K562 (cell line): ENCODE results near the gene MOSPD3. TPM values are rescaled to one million over a fixed set of nuclear protein-coding genes. Genes with fewer than 3 reads are reported as not detected.

Source experiments
- CBFB ChIP-seq: sonication (generic); formaldehyde crosslinking; IDR thresholded peaks from 2 replicates; pipeline ENCODE4 v1.4.0; 2020; ENCODE audit warnings: mild to moderate bottlenecking, missing genetic modification reagents
- CXXC5 ChIP-seq: fragments of 250-450 bp; sonication (Bioruptor Pico); IDR thresholded peaks from 2 replicates; pipeline ENCODE4 v1.8.0; 2022; ENCODE audit warnings: inconsistent platforms, mild to moderate bottlenecking, moderate library complexity
- EP300 ChIP-seq: IDR thresholded peaks from 2 replicates; pipeline ENCODE4 v1.6.1; 2012; ENCODE audit warnings: low read length, improper control_type of control experiment
- MCM3 ChIP-seq: fragments of 450-650 bp; IDR thresholded peaks from 2 replicates; pipeline ENCODE4 v1.6.1; 2016
- MTA1 ChIP-seq: fragments of 450-650 bp; IDR thresholded peaks from 2 replicates; pipeline ENCODE4 v1.6.1; 2017; ENCODE audit warnings: borderline replicate concordance
- PHF8 ChIP-seq: fragments of 200-600 bp; sonication (generic); IDR thresholded peaks from 2 replicates; pipeline ENCODE4 v1.6.1; 2012; ENCODE audit warnings: mixed run types, mild to moderate bottlenecking, inconsistent platforms, low read length, moderate library complexity, borderline replicate concordance
- RERE ChIP-seq: sonication (generic); formaldehyde crosslinking; IDR thresholded peaks from 2 replicates; pipeline ENCODE4 v1.8.0; 2023; ENCODE audit warnings: missing genetic modification reagents, mild to moderate bottlenecking, borderline replicate concordance
- SIN3A ChIP-seq, 2 experiments: fragments of 150-350 bp in 1 of 2; IDR thresholded peaks; 2 replicates each; pipeline ENCODE4 v1.6.1; 2011 to 2016; ENCODE audit warnings: borderline replicate concordance in 2 of 2, low read depth in 2 of 2, low read length in 2 of 2, mild to moderate bottlenecking in 2 of 2, moderate library complexity in 2 of 2; ENCODE audit not compliant: control insufficient read depth in 1 of 2
- SMARCA5 ChIP-seq: fragments of 450-650 bp; IDR thresholded peaks from 2 replicates; pipeline ENCODE4 v1.6.1; 2016
- polyA plus RNA-seq, 8 experiments: library from polyadenylated mRNA; depleted of rRNA in 4 of 8; stranded (reverse) in 5 of 8; unstranded in 3 of 8; fragments of >200 nt; fragmentation: Nextera tagmentation in 2 of 8; fragmentation: Illumina TruSeq in 1 of 8; extraction: Ambion mirVana in 2 of 8; extraction: Trizol in 1 of 8; gene quantifications; 2 replicates each; pipeline versions ENCODE4 v1.2.1 to v1.2.3, GENCODE V29; 2011 to 2014; ENCODE audit warnings: inconsistent platforms in 1 of 8, missing spikeins in 1 of 8
- total RNA-seq, 7 experiments: library from RNA; depleted of rRNA in 6 of 7; stranded (reverse); fragments of >200 nt in 6 of 7; fragmentation: Illumina TruSeq in 2 of 7; extraction: Trizol in 2 of 7; gene quantifications; 2 replicates each; pipeline versions ENCODE4 v1.2.1 to v1.2.3, GENCODE V29; 2011 to 2021; ENCODE audit warnings: low replicate concordance in 1 of 7
- TF ChIP-seq, protein P1 (sequence below): fragments of 450-650 bp; IDR thresholded peaks from 2 replicates; pipeline ENCODE4 v1.6.1; 2016; ENCODE audit warnings: mild to moderate bottlenecking, moderate library complexity

Gene MOSPD3
- total and polyA plus RNA-seq, 9 of the 15 experiments (the other 6 are each of a cell fraction or from before 2014, with no cell fraction given) = 1.4 to 32.1 (median 7.3) TPM

DNA sequence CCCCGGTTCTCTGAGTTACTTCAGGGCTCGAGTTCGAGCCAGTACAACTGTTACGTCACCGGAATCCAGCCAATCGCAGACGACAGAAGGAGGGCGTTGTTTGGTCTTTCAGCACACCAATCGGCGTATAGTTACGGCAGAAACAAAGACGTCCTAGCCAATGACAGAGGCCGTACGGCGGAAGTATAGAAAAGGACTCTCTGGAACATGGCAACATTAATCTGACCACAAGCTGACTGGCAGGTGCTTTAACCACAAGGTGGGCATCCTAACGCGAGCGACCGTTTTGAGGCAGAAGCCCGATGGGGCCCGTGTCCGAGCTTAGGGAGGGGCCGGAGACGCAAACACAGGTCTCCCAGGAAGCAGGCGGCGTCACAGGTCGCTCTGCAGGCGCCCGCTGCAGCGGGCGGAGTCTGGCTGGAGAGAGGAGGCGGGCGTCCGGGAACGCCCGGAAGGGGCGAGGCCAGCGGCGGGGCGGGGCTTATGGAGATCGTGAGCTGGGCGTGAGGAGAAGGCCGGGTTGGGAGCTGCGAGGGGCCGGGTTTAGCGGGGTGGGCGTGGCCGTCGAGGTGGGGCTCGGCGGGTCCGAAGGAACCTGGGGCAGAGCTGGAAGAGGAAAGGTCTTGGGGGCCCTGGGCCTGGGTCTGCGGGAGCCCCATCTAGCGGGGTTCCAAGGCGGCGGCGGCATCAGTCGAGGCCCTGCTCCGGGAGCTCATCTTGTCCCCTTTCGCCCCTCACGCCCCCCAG is at the start of gene MOSPD3 (continued):
- TF ChIP-seq, protein P1, sequence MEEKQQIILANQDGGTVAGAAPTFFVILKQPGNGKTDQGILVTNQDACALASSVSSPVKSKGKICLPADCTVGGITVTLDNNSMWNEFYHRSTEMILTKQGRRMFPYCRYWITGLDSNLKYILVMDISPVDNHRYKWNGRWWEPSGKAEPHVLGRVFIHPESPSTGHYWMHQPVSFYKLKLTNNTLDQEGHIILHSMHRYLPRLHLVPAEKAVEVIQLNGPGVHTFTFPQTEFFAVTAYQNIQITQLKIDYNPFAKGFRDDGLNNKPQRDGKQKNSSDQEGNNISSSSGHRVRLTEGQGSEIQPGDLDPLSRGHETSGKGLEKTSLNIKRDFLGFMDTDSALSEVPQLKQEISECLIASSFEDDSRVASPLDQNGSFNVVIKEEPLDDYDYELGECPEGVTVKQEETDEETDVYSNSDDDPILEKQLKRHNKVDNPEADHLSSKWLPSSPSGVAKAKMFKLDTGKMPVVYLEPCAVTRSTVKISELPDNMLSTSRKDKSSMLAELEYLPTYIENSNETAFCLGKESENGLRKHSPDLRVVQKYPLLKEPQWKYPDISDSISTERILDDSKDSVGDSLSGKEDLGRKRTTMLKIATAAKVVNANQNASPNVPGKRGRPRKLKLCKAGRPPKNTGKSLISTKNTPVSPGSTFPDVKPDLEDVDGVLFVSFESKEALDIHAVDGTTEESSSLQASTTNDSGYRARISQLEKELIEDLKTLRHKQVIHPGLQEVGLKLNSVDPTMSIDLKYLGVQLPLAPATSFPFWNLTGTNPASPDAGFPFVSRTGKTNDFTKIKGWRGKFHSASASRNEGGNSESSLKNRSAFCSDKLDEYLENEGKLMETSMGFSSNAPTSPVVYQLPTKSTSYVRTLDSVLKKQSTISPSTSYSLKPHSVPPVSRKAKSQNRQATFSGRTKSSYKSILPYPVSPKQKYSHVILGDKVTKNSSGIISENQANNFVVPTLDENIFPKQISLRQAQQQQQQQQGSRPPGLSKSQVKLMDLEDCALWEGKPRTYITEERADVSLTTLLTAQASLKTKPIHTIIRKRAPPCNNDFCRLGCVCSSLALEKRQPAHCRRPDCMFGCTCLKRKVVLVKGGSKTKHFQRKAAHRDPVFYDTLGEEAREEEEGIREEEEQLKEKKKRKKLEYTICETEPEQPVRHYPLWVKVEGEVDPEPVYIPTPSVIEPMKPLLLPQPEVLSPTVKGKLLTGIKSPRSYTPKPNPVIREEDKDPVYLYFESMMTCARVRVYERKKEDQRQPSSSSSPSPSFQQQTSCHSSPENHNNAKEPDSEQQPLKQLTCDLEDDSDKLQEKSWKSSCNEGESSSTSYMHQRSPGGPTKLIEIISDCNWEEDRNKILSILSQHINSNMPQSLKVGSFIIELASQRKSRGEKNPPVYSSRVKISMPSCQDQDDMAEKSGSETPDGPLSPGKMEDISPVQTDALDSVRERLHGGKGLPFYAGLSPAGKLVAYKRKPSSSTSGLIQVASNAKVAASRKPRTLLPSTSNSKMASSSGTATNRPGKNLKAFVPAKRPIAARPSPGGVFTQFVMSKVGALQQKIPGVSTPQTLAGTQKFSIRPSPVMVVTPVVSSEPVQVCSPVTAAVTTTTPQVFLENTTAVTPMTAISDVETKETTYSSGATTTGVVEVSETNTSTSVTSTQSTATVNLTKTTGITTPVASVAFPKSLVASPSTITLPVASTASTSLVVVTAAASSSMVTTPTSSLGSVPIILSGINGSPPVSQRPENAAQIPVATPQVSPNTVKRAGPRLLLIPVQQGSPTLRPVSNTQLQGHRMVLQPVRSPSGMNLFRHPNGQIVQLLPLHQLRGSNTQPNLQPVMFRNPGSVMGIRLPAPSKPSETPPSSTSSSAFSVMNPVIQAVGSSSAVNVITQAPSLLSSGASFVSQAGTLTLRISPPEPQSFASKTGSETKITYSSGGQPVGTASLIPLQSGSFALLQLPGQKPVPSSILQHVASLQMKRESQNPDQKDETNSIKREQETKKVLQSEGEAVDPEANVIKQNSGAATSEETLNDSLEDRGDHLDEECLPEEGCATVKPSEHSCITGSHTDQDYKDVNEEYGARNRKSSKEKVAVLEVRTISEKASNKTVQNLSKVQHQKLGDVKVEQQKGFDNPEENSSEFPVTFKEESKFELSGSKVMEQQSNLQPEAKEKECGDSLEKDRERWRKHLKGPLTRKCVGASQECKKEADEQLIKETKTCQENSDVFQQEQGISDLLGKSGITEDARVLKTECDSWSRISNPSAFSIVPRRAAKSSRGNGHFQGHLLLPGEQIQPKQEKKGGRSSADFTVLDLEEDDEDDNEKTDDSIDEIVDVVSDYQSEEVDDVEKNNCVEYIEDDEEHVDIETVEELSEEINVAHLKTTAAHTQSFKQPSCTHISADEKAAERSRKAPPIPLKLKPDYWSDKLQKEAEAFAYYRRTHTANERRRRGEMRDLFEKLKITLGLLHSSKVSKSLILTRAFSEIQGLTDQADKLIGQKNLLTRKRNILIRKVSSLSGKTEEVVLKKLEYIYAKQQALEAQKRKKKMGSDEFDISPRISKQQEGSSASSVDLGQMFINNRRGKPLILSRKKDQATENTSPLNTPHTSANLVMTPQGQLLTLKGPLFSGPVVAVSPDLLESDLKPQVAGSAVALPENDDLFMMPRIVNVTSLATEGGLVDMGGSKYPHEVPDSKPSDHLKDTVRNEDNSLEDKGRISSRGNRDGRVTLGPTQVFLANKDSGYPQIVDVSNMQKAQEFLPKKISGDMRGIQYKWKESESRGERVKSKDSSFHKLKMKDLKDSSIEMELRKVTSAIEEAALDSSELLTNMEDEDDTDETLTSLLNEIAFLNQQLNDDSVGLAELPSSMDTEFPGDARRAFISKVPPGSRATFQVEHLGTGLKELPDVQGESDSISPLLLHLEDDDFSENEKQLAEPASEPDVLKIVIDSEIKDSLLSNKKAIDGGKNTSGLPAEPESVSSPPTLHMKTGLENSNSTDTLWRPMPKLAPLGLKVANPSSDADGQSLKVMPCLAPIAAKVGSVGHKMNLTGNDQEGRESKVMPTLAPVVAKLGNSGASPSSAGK = peak; percentile 69; the same call in 1 of the 2 replicates
- TF ChIP-seq MTA1 = 0 out of 2 replicates have a peak, but pooled peaks have one; percentile 33
- TF ChIP-seq EP300 = peak; percentile 25; the same call in 1 of the 2 replicates
- TF ChIP-seq RERE (CRISPR knock-in tag) = no peak
- TF ChIP-seq PHF8 = peak; percentile 82; the same call in 1 of the 2 replicates
- TF ChIP-seq CBFB (CRISPR knock-in tag) = peak; percentile 89; the same call in 1 of the 2 replicates
- peak; percentile 75 for TF ChIP-seq CXXC5
- no peak for TF ChIP-seq MCM3
- TF ChIP-seq SIN3A (IDR thresholded peaks at IDR 0.05; ENCODE audit: borderline replicate concordance in 2 of 2, control insufficient read depth in 1 of 2, low read depth in 2 of 2, low read length in 2 of 2) = peak; percentile 61 to 89; a peak in 1 of 4 replicates
- no peak for TF ChIP-seq SMARCA5
